ENCODE data around the gene DOCK3.
"Not testable (repeated sequence)": the region's sequence is repeated elsewhere in the genome, so short reads cannot be mapped to it uniquely, and the experiment has no call there.

DOCK3 gene

DNA sequence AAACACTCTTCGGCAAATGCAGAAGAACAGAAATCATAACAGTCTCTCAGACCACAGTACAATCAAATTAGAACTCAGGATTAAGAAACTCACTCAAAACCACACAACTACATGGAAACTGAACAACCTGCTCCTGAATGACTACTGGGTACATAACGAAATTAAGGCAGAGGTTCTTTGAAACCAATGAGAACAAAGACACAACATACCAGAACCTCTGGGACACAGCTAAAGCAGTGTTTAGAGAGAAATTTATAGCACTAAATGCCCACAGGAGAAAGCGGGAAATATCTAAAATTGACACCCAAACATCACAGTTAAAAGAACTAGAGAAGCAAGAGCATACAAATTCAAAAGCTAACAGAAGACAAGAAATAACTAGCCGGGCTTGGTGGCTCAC lies 589.4 kb downstream of the DOCK3 start:
- DNase-seq = not testable (repeated sequence)

DNA sequence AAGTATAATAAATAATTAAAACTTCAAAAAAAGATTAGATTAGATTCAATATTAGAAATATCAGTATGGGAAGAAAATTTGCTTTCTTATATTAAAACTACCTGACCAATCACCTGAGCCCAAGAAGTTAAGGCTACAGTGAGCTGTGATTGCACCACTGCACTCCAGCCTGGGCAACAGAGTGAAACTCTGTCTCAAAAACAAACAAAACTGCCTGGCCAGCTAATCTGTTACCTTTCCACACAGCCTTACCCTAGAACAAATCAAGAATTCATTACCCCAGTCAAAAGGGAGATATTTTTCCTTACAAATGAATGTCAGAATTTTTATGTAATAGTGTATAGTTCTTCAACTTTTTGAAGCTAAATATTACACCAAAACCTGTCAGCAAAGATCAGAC lies 593.4 kb downstream of the DOCK3 start:
- no peak for DNase-seq

DNA sequence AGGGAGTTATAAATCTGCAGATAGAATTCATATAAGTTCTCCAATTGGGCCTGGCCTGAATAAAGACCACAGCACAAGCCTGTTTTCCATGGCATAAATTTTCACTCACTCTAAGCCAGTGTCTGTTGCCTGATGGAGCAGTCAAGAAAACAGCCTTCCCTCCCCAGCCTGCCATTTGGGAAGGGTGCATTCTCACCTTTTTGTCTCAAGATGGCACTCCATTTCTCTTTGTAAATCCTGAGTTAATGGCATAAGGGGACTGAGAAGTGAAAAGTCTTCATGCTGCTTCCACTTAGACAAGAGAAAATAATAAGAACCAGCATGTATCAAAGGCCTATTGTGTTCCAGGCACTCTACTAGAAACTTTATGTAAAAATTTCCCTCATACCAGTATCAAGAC lies 594.7 kb downstream of the DOCK3 start:
- DNase-seq = no peak

DNA sequence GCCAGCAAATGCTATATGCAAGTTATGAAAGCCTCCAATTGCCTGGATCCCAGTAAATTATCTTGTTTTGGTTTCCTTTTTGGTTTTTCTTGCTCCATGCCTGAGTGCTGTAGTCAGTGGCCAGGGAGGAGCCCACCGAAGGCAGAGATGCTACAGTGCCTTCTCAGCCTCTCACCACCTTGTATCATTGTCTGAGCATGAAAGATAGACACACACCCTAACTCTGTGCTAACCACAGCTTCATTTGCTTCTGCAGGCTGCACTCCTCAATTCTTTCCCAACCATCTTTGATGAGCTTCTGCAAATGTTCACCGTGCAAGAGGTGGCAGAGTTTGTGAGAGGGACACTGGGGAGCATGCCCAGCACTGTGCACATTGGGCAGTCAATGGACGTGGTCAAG lies 595.8 kb downstream of the DOCK3 start:
- no peak for DNase-seq

DNA sequence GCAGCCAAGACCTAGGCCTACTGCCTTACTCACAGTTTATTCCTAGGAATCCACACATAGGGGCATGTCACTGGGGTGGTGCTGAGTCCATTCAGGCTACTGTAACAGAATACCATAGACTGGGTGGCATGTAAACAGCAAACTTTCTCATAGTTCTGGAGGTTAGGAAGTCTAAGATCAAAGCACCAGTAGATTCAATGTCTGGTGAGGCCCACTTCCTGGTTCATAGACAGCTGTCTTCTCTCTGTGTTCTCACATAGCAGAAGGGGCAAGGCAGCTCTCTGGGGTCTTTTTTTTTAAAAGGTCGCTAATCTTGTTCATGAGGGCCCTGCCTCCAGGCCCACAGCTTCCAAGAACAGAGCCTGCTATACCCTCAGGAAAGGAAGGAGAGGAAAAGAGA lies 596.4 kb downstream of the DOCK3 start:
- no peak for DNase-seq

DNA sequence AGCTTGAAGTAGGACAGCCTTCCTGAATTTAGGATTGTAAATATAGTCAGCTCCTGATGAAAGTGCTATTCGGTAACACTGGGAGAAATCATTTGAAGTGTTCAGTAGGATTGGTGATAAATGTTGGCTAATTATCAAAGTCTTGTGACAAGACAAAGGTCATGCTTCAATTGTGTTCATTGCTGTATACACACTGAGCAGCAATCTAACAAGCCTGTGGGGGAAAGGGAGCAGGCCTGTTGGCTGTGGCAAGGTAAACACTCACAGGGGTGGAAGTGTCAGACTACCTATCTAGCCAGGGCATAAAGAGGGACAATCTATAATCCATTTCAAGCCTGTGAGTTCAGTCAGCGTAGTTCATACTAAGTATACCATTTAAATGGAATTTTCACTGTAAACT lies 599.3 kb downstream of the DOCK3 start:
- no peak for DNase-seq

DNA sequence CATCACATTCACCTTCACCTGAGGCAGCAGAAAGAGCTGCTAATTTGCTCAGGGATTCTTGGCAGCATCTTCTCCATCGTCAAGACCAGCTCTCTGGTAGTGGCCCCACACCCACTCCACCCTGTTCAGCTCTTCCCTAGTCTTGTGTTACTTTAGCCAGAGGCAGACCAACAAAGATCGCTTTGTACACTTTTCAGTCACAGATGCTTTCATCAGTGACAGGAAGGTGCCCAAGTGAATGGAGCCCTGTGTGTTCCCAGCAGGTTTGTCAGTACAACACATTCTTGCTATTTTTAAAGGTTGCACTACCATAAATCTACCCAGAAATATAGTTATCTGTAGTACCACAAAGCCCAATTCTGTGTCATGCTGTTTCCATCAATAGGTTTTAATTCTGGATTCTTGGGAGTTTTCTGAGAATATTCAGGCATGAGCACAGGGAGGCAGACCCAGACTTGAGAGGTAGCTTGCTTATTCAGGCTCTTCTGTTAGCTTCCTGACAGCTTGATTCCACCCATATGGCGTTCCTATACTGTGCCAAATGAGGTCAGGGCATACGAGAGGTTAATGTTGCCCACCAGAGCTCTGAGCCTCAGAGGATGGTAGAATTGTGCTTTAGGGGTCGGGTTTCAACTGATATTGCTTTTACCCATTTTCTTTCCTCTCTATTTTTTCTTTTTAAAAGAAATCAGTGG lies 600.5 kb downstream of the DOCK3 start:
- no peak for DNase-seq

DNA sequence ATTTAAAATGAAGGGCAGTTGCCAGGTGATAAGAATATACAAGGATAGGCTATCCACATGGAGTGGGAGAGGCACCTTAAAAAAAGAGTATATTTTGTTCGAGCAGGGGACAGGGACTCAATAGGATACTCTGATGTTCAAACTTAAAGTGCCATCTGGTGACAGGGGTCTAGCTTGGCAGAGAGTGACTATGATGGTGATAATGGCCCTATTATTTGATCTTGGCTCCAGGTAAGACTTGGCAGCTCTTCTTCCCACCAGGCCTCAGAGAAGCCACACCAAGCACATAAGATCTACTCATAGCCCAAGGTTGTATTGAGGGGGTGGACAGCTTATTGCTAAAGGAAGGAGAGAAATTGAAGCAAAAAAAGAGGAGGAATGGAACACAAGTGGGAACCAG lies 601.3 kb downstream of the DOCK3 start:
- no peak for DNase-seq

DNA sequence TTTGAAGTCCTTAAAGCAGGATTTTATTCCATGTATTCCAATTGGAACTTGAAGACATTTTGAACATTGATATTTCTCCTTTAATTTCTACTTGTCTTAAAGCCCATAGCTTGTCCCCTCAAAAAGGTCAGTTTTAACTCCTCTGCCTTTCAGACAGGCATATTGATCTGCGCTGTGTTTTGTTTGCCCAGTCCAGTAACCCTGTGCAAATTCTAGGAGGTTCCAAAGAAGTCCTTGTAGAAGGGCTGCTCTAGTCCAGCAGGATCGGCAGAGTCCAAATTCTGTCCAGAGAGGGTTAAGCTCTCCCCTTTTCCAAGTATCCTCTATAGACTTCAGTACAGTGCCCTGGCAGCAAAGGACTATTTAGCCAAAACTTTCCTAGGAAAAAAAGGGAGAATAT lies 604.7 kb downstream of the DOCK3 start:
- no peak for DNase-seq

DNA sequence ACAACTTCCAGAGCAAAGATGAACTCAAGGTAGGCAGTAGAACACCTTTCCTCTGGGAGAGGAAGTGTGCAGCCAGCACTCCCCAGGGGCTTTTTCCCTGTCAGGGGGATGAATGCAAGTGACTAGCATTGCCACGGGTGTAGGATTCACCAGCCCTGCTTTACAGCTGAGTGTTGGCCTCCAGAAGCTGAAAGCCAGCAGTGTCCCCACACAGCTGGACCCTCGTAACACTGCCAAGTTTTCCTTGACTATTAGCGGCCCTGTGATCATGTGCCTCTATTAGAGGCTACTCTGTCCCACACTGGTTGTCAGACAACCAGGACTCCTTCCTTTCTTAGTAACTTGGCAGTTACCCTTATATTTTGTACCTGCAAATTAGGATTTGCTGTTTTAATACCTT lies 605.4 kb downstream of the DOCK3 start:
- DNase-seq = no peak

DNA sequence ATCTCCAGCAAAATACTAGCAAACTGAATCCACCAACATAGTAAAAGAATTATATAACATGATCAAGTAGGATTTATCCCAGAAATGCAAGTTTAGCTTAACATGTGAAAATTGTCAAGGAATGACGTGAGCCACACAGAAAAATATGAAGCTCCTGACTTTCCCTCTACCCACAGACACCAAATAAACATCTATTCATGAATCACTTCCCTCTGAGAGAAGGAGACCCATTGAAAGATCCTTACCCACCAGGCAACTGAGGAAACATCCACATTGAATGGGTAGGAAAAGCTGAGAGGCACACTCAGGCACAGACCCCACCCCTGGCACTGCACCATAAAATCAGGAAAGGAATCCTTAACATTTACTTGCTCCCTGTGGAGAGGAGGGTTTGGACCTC lies 608.2 kb downstream of the DOCK3 start:
- no peak for DNase-seq

DNA sequence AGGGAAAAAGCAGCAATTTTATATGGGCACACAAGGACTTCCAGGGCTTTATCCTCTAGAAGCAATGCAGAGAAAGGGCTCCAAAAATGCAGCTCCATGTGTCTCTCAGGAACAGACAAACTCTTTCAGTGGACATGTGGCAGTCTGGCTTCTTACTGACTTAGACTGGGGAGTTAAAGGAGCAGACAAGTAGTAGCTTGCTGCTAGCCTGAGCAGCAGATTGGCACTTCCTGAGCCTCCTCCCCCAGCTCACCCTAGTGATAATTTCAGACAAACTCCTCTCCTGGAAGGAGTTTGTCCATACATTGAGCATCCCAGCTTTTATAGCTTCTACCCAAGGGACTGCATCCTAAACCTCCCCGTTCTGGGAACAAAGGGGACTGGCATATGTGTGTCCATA lies 608.7 kb downstream of the DOCK3 start:
- no peak for DNase-seq

DNA sequence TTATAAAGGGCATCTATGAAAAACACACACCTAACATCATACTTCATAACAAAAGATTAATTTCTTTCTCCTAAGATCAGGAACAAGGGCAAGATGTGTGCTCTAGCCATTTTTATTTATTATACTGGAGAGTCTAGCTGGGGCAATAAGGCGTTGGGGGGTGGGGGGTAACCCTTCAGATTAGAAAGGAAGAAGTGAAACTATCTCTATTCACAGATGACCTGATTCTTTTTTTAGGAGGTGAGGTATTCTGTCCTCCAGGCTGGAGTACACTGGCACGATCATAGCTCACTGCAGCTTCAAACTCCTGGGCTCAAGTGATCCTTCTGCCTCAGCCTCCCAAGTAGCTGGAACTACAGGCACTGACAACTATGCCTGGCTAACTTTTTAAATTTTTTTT lies 620.9 kb downstream of the DOCK3 start:
- no peak for DNase-seq

DNA sequence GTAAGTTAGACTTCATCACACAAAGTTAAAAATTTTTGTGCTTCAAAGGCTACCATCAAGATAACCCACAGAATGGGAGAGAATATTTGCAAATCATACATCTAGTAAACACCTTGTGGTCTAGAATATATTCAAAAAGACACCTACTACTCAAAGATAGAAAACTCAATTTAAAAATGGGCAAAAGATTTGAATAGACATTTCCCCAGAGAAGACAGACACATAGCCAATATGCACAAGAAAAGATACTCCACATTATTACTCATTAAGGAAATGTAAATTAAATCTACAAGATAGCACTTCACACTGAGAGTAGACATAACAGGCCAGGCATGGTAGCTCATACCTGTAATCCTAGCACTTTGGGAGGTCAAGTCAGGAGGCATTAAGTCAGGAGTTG lies 622.6 kb downstream of the DOCK3 start:
- no peak for DNase-seq

DNA sequence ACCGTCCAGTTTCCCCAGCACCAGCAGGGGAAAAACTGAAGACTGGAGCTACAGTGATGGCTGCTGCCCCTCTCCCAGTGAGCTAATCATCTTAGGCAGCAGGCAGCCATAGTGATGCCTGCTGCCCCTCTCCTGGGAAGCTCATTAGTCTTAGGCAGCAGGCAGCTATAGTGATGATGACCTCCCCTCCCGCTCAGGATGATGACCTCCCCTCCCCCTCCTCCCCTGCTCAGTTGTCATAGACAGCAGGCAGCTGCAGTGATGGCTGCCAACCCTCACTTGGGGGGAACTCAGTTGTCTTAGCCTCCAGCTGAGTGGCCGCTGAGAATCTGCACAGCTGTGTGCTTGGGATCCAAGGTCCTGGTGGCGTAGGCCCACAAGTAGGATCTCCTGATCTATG lies 629.5 kb downstream of the DOCK3 start:
- no peak for DNase-seq

DNA sequence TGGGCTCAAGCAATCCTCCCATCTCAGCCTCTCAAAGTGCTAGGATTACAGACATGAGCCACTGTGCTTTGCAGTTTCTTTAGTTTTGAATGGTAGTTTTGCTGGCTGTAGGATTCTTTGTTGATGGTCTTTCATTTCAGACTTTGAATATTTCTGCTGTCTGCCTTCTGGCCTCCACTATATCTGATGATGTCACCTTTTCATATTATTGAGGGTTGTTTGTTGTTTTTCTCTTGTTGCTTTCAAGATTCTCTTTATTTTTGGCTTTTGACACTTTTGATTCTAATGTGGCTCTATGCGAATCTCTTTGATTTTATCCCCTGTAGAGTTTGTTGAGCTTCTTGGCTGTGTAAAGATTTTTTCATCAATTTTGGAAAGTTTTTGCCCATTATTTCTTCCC lies 631.4 kb downstream of the DOCK3 start:
- DNase-seq = no peak

DNA sequence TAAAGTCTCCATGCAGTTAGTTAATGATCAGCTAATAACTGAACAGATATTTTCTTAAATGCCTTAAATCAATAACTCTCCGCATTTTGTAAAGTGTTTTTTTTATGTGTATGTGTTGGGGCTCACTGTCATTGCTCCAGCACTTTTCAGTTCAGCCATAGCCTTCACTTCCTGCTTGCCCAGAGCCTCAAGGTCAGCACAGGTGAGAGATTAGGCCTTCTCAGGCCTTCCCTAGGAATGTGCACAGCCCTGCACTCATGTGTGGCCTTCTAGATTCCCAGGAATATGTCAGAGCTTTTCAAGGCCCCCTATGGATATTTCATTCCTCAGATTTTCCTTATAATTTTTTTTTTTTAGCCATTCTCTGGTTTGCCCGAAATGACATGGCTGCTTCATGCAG lies 632.7 kb downstream of the DOCK3 start:
- no peak for DNase-seq

DNA sequence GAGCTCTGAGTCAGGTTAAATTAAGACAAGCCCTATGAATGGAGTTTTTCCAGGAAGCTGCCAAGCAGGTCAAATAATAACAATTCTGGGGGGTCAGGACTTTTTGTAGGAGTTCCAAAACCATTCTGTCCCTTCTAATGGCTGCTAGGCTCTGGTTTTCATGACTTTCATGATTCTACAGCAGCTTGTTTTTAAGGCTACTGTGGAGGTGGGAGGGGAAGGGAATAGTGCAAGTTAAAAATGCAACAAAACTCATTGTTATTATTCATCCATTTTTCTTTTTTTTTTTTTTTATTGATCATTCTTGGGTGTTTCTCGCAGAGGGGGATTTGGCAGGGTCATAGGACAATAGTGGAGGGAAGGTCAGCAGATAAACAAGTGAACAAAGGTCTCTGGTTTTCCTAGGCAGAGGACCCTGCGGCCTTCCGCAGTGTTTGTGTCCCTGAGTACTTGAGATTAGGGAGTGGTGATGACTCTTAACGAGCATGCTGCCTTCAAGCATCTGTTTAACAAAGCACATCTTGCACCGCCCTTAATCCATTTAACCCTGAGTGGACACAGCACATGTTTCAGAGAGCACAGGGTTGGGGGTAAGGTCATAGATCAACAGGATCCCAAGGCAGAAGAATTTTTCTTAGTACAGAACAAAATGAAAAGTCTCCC lies 633.3 kb downstream of the DOCK3 start:
- not testable (repeated sequence) for DNase-seq

DNA sequence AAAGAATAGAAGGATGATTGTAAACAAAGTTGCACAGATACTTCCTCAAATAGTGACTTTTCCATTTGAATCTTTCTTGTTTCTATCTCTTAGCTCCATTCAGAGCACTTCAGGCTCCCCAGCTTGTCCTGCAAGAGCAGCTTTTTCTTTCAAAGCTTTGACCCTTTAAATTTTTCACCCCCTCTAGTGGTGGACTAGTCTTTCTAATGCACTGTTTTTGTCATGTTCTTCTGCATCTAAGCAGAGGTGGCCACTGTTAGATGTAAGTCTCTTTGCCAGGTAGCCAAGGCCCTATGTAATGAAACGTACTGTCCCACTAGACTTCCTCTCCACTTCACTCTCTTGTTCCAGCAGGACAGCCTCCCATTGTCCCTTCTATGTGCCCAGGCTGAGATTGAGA lies 636.3 kb downstream of the DOCK3 start:
- no peak for DNase-seq

DNA sequence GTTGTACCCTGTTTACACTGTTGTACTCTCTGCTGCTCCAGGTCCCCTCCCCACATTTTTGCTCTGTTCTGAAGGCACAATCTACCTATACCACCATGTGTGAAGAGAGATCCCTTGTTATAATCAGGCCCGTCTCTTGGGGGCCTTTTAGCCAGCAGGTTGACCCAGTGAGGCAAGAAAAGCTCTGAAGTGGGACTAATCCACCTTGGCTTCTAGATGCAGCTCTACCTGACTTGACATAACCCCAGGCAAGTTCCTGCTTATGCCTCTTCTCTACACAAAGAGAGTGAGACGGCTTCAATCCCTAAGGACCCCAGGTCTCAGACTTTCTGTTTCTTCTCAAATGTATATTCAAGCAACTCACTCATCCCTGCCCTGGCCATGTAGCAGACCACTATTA lies 653.5 kb downstream of the DOCK3 start:
- no peak for DNase-seq

DNA sequence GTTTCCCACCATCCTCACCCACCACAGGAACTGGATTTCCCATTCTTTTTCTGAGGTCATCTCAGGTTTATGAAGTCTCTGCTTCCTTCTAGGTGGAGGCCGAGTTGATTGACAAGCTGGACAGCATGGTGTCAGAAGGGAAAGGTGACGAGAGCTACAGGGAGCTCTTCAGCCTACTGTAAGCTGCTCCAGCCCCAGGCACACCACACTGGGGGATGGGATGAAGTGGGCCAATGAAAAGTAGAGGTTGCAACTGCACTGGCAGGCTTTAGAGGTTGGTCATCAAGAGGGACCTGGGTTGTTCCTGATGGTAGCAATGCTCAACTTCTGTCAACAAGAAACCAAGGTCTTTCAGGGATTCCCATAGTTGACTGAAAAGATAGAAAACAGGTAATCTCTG lies 655.3 kb downstream of the DOCK3 start:
- no peak for DNase-seq

DNA sequence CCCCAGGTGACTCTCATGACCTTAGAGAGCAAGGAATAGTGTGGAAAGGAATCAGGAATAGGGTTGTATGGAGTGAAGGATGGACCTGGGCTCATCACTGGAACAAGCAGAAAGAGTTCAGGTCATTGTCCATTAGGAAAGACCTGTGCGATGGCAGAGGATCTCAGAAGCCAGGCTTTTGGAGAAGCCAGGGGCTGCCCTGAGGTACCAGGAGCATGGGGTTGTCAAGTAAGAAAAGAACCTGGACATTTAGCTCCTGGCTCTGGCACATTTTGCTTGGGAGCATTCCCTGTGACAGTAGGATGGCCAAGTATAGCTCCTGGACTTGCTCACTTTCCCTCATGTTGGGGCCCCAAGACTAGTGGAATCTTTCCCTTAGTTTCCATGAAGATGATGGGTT lies 657.4 kb downstream of the DOCK3 start:
- no peak for DNase-seq

DNA sequence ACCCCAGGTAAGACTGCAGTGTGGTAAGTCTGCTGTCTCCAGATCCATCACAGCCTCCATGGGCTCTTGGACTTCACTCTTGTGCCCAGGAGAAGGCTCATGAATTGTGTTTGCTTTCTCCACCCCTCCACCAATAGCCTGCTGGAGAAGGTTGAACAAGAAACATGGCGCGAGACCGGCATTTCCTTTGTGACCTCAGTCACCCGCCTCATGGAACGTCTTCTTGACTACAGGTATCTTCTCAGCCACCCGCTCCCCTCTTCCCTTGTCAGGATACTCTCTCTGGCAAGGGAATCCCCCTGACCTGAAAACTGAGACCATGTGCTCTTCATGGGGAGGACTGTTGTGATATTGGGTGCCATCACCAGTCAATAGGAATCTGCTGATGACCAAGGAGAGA lies 658.3 kb downstream of the DOCK3 start:
- no peak for DNase-seq

DNA sequence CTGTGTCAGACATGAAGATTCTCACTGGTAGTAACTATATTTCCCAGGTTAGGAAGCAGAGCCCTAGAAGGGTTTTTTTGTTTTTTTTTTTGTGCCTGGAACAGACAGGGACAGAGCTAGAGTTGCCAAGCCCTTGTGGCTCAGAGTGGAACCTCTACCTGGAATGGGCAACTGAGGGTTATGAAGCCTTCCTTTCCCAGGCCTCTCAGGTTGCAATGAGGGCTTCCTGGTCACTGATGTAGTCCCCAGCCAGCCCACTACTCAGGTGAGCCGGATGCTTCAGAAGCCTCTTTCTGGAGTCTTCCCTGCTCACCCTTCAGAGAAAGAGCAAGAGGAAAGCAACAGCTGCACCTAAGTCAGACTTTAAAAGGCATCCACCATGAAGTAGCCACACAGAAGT lies 661.5 kb downstream of the DOCK3 start:
- no peak for DNase-seq

DNA sequence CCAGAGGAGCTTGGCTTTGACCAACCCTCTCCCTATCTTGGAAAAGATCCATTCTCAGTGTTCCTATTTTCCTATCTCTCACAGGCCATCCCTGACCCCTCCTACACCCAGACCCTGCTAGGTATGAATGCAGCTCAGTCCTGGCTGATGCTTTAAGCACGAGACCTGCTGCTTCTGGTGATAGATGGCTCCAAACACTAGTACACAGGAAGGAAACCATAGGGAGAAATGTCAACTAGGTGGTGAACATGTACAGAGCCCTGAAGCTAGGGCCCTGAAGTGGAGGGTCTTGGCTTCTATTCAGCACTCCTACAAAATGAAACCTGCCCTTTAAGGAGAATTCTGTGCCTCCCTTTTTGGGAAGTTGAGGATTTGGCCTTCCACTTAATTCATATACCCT lies 662.9 kb downstream of the DOCK3 start:
- no peak for DNase-seq
